Measurements from ENCODE around the gene SETDB2. TPM values are rescaled to one million over a fixed set of nuclear protein-coding genes. Genes with fewer than 3 reads are reported as not detected.

Gene SETDB2
- total and polyA plus RNA-seq, 4 donors, result 11.9 to 22.0 (median 15.7) TPM

- Histone ChIP-seq H3K4me1 (ENCODE audit: control insufficient read depth, insufficient read depth, low read length) (peaks cover 4% of the 10 kb centered on the region), H3K4me3 (ENCODE audit: low read depth, low read length) (peak overlapping the region; percentile 93), H3K9me3 (ENCODE audit: control insufficient read depth, insufficient read depth, low read length) (no peaks in the 10 kb centered on the region), H3K27ac (ENCODE audit: low read depth, low read length) (peak overlapping the region; percentile 99), H3K36me3 (ENCODE audit: control insufficient read depth, insufficient read depth, low read length) (no peaks in the 10 kb centered on the region), H3K27me3 (ENCODE audit: control insufficient read depth, insufficient read depth, low read length) (no peaks in the 10 kb centered on the region)
- peak in 4 of 6 donors; percentile 4 to 57 (median 38) for DNase-seq (ENCODE audit: low read depth in 4 of 6, low spot score in 6 of 6)
- WGBS (ENCODE audit: insufficient coverage), result 10% methylated on average over 16 of the region's 29 CpGs
These were observed 686 bp downstream of the SETDB2 start for GRCh38 chr13:49444524-49445395.

- H3K9me3 ChIP-seq (ENCODE audit: control insufficient read depth, insufficient read depth, low read length), result no peaks in the 10 kb centered on the region
- H3K4me3 ChIP-seq (ENCODE audit: low read depth, low read length), result no peak overlapping the region
- H3K4me1 ChIP-seq (ENCODE audit: control insufficient read depth, insufficient read depth, low read length), result peaks cover 4% of the 10 kb centered on the region
- no peaks in the 10 kb centered on the region for H3K27me3 ChIP-seq (ENCODE audit: control insufficient read depth, insufficient read depth, low read length)
- H3K36me3 ChIP-seq (ENCODE audit: control insufficient read depth, insufficient read depth, low read length), result no peaks in the 10 kb centered on the region
- H3K27ac ChIP-seq (ENCODE audit: low read depth, low read length), result no peak overlapping the region
- DNase-seq (ENCODE audit: low read depth in 4 of 6, low spot score in 6 of 6), result no peak
These were observed 2.4 kb downstream of the SETDB2 start for GRCh38 chr13:49446473-49446872.

GRCh38 chr13:49448753-49449152 is 4.7 kb downstream of the SETDB2 start:
- Histone ChIP-seq H3K36me3 (ENCODE audit: control insufficient read depth, insufficient read depth, low read length) (no peaks in the 10 kb centered on the region), H3K4me1 (ENCODE audit: control insufficient read depth, insufficient read depth, low read length) (no peaks in the 10 kb centered on the region), H3K27me3 (ENCODE audit: control insufficient read depth, insufficient read depth, low read length) (no peaks in the 10 kb centered on the region), H3K27ac (ENCODE audit: low read depth, low read length) (no peak overlapping the region), H3K9me3 (ENCODE audit: control insufficient read depth, insufficient read depth, low read length) (no peaks in the 10 kb centered on the region), H3K4me3 (ENCODE audit: low read depth, low read length) (no peak overlapping the region)
- DNase-seq (ENCODE audit: low read depth in 4 of 6, low spot score in 6 of 6), result no peak
- no CpG with 5 or more reads among the region's 2 CpGs for WGBS (ENCODE audit: insufficient coverage)

- Histone ChIP-seq H3K4me3 (ENCODE audit: low read depth, low read length) (no peak overlapping the region), H3K4me1 (ENCODE audit: control insufficient read depth, insufficient read depth, low read length) (no peaks in the 10 kb centered on the region), H3K9me3 (ENCODE audit: control insufficient read depth, insufficient read depth, low read length) (no peaks in the 10 kb centered on the region), H3K36me3 (ENCODE audit: control insufficient read depth, insufficient read depth, low read length) (no peaks in the 10 kb centered on the region), H3K27ac (ENCODE audit: low read depth, low read length) (no peak overlapping the region), H3K27me3 (ENCODE audit: control insufficient read depth, insufficient read depth, low read length) (no peaks in the 10 kb centered on the region)
- WGBS (ENCODE audit: insufficient coverage), result no CpG with 5 or more reads among the region's 3 CpGs
- no peak for DNase-seq (ENCODE audit: low read depth in 4 of 6, low spot score in 6 of 6)
These were observed 6.2 kb downstream of the SETDB2 start for GRCh38 chr13:49450105-49450819.

- DNase-seq (ENCODE audit: low read depth in 4 of 6, low spot score in 6 of 6), result no peak
- H3K27me3 ChIP-seq (ENCODE audit: control insufficient read depth, insufficient read depth, low read length), result no peaks in the 10 kb centered on the region
- WGBS (ENCODE audit: insufficient coverage), result 100% methylated on average over 1 of the region's 8 CpGs
- no peak overlapping the region for H3K4me3 ChIP-seq (ENCODE audit: low read depth, low read length)
- H3K27ac ChIP-seq (ENCODE audit: low read depth, low read length), result no peak overlapping the region
- H3K4me1 ChIP-seq (ENCODE audit: control insufficient read depth, insufficient read depth, low read length), result no peaks in the 10 kb centered on the region
- no peaks in the 10 kb centered on the region for H3K9me3 ChIP-seq (ENCODE audit: control insufficient read depth, insufficient read depth, low read length)
- H3K36me3 ChIP-seq (ENCODE audit: control insufficient read depth, insufficient read depth, low read length), result no peaks in the 10 kb centered on the region
These were observed 8.8 kb downstream of the SETDB2 start for GRCh38 chr13:49452725-49453457.

GRCh38 chr13:49453465-49453864 is 9.4 kb downstream of the SETDB2 start:
- Histone ChIP-seq H3K27me3 (ENCODE audit: control insufficient read depth, insufficient read depth, low read length) (no peaks in the 10 kb centered on the region), H3K4me3 (ENCODE audit: low read depth, low read length) (no peak overlapping the region), H3K27ac (ENCODE audit: low read depth, low read length) (no peak overlapping the region), H3K9me3 (ENCODE audit: control insufficient read depth, insufficient read depth, low read length) (no peaks in the 10 kb centered on the region), H3K36me3 (ENCODE audit: control insufficient read depth, insufficient read depth, low read length) (no peaks in the 10 kb centered on the region), H3K4me1 (ENCODE audit: control insufficient read depth, insufficient read depth, low read length) (no peaks in the 10 kb centered on the region)
- no peak for DNase-seq (ENCODE audit: low read depth in 4 of 6, low spot score in 6 of 6)
- 100% methylated on average over 2 of the region's 7 CpGs for WGBS (ENCODE audit: insufficient coverage)

- H3K36me3 ChIP-seq (ENCODE audit: control insufficient read depth, insufficient read depth, low read length), result no peaks in the 10 kb centered on the region
- no peaks in the 10 kb centered on the region for H3K9me3 ChIP-seq (ENCODE audit: control insufficient read depth, insufficient read depth, low read length)
- no peak for DNase-seq (ENCODE audit: low read depth in 4 of 6, low spot score in 6 of 6)
- WGBS (ENCODE audit: insufficient coverage), result no CpG with 5 or more reads among the region's 4 CpGs
- H3K27ac ChIP-seq (ENCODE audit: low read depth, low read length), result no peak overlapping the region
- H3K27me3 ChIP-seq (ENCODE audit: control insufficient read depth, insufficient read depth, low read length), result no peaks in the 10 kb centered on the region
- no peaks in the 10 kb centered on the region for H3K4me1 ChIP-seq (ENCODE audit: control insufficient read depth, insufficient read depth, low read length)
- H3K4me3 ChIP-seq (ENCODE audit: low read depth, low read length), result no peak overlapping the region
These were observed 10.4 kb downstream of the SETDB2 start for GRCh38 chr13:49454388-49455006.

- Histone ChIP-seq H3K36me3 (ENCODE audit: control insufficient read depth, insufficient read depth, low read length) (no peaks in the 10 kb centered on the region), H3K27me3 (ENCODE audit: control insufficient read depth, insufficient read depth, low read length) (no peaks in the 10 kb centered on the region), H3K27ac (ENCODE audit: low read depth, low read length) (no peak overlapping the region), H3K4me1 (ENCODE audit: control insufficient read depth, insufficient read depth, low read length) (no peaks in the 10 kb centered on the region), H3K4me3 (ENCODE audit: low read depth, low read length) (no peak overlapping the region), H3K9me3 (ENCODE audit: control insufficient read depth, insufficient read depth, low read length) (no peaks in the 10 kb centered on the region)
- DNase-seq (ENCODE audit: low read depth in 4 of 6, low spot score in 6 of 6), result no peak
These were observed 10.9 kb downstream of the SETDB2 start for GRCh38 chr13:49455007-49455398.

GRCh38 chr13:49456156-49456555 is 12.1 kb downstream of the SETDB2 start:
- no peaks in the 10 kb centered on the region for H3K36me3 ChIP-seq (ENCODE audit: control insufficient read depth, insufficient read depth, low read length)
- no CpG with 5 or more reads among the region's 1 CpG for WGBS (ENCODE audit: insufficient coverage)
- H3K27ac ChIP-seq (ENCODE audit: low read depth, low read length), result no peak overlapping the region
- no peak overlapping the region for H3K4me3 ChIP-seq (ENCODE audit: low read depth, low read length)
- no peaks in the 10 kb centered on the region for H3K9me3 ChIP-seq (ENCODE audit: control insufficient read depth, insufficient read depth, low read length)
- H3K4me1 ChIP-seq (ENCODE audit: control insufficient read depth, insufficient read depth, low read length), result no peaks in the 10 kb centered on the region
- no peaks in the 10 kb centered on the region for H3K27me3 ChIP-seq (ENCODE audit: control insufficient read depth, insufficient read depth, low read length)
- DNase-seq (ENCODE audit: low read depth in 4 of 6, low spot score in 6 of 6), result no peak

All from spinal cord (tissue), 10 donors.